HG02610 (cell line): ENCODE measurements around the gene PECR.
"Not testable (repeated sequence)": the region's sequence is repeated elsewhere in the genome, so short reads cannot be mapped to it uniquely, and the experiment has no call there.

Experiments used
- ATAC-seq: cut with Tn5 transposase; IDR thresholded peaks from one replicate; pipeline ENCODE4 v1.9.1; 2021; ENCODE audit warnings: mild to moderate bottlenecking, moderate library complexity; ENCODE audit not compliant: unreplicated experiment

PECR gene

GRCh38 chr2:216107320-216107719, 25.7 kb upstream of the PECR start:
- ATAC-seq: no peak

GRCh38 chr2:216104691-216105090, 23.1 kb upstream of the PECR start:
- no peak for ATAC-seq

- ATAC-seq: no peak
Observed at GRCh38 chr2:216103213-216103612, 21.6 kb upstream of the PECR start.

GRCh38 chr2:216101109-216101508, 19.5 kb upstream of the PECR start:
- no peak for ATAC-seq

- ATAC-seq: no peak
Observed at GRCh38 chr2:216098421-216099334, 17.1 kb upstream of the PECR start.

- ATAC-seq: no peak
Observed at GRCh38 chr2:216094701-216095100, 13.1 kb upstream of the PECR start.

- no peak for ATAC-seq
Observed at GRCh38 chr2:216092646-216093045, 11.0 kb upstream of the PECR start.

- ATAC-seq: peak; percentile 74
Observed at GRCh38 chr2:216090369-216090786, 8.8 kb upstream of the PECR start.

- ATAC-seq: no peak
Observed at GRCh38 chr2:216086207-216086893, 4.7 kb upstream of the PECR start.

GRCh38 chr2:216084547-216084946, 2.9 kb upstream of the PECR start:
- ATAC-seq: no peak

- no peak for ATAC-seq
Observed at GRCh38 chr2:216083464-216084281, 2.1 kb upstream of the PECR start.

GRCh38 chr2:216082805-216083204, 1.2 kb upstream of the PECR start:
- ATAC-seq: no peak

- no peak for ATAC-seq
Observed at GRCh38 chr2:216082117-216082711, 605 bp upstream of the PECR start.

- ATAC-seq: no peak
Observed at GRCh38 chr2:216081012-216081411, 597 bp downstream of the PECR start.

GRCh38 chr2:216080048-216080447, 1.6 kb downstream of the PECR start:
- not testable (repeated sequence) for ATAC-seq

- no peak for ATAC-seq
Observed at GRCh38 chr2:216078776-216079175, 2.8 kb downstream of the PECR start.

- ATAC-seq: no peak
Observed at GRCh38 chr2:216075510-216076485, 5.8 kb downstream of the PECR start.

GRCh38 chr2:216074794-216075193, 6.8 kb downstream of the PECR start:
- ATAC-seq: no peak

- no peak for ATAC-seq
Observed at GRCh38 chr2:216074380-216074779, 7.2 kb downstream of the PECR start.

GRCh38 chr2:216073773-216074172, 7.8 kb downstream of the PECR start:
- ATAC-seq: no peak
